Panc1 (cell line): ENCODE measurements around the gene NOTCH2. TPM values are rescaled to one million over a fixed set of nuclear protein-coding genes. Genes with fewer than 3 reads are reported as not detected.

ENCODE experiments used
- ATAC-seq: fragments of 200-7000 bp; cut with Tn5 transposase; 2 replicates; pipeline ENCODE4 v1.9.1; 2020; ENCODE audit warnings: mild to moderate bottlenecking, moderate library complexity
- BruUV-seq: library from RNA; stranded (reverse); fragments of 400-500 nt; replicated peaks from 2 replicates; lab custom pipeline; 2021; lab: Mats Ljungman, UMichigan
- CTCF ChIA-PET: fragments of 300-600 bp; sonication (Branson Sonifier 250); formaldehyde crosslinking; loops from one replicate; lab custom pipeline; 2022; ENCODE audit warnings: antibody characterized with exemption; lab: Charles Lee
- POLR2A ChIA-PET: fragments of 300-600 bp; sonication (Branson Sonifier 250); formaldehyde crosslinking; loops from one replicate; lab custom pipeline; 2022; ENCODE audit warnings: antibody characterized with exemption; lab: Charles Lee
- DNase-seq: peaks from one replicate; pipeline ENCODE4 v3.0.0-alpha.2; 2010; ENCODE audit warnings: low read depth, low spot score
- H3K27ac ChIP-seq: 2 replicates; pipeline ENCODE4 v1.5.1; 2011; ENCODE audit warnings: mild to moderate bottlenecking, low read length, inconsistent platforms
- H3K27me3 ChIP-seq: fragments of 200-500 bp; sonication (Bioruptor generic); 2 replicates; pipeline ENCODE4 v1.6.0; 2014; ENCODE audit warnings: low read length, inconsistent platforms; ENCODE audit not compliant: control insufficient read depth, insufficient read depth
- H3K36me3 ChIP-seq: fragments of 200-500 bp; sonication (Bioruptor generic); 2 replicates; pipeline ENCODE4 v1.5.1; 2014; ENCODE audit warnings: inconsistent platforms, mild to moderate bottlenecking, low read length, moderate library complexity; ENCODE audit not compliant: control insufficient read depth, insufficient read depth
- H3K4me1 ChIP-seq: 2 replicates; pipeline ENCODE4 v1.5.1; 2011; ENCODE audit warnings: inconsistent platforms, mild to moderate bottlenecking, low read length, moderate library complexity; ENCODE audit not compliant: control insufficient read depth, insufficient read depth
- H3K4me3 ChIP-seq, 2 experiments: 2 replicates each; pipeline ENCODE4 v1.5.1; 2011 to 2012; ENCODE audit warnings: low read depth in 2 of 2, low read length in 2 of 2, mild to moderate bottlenecking in 2 of 2, inconsistent platforms in 1 of 2, moderate library complexity in 1 of 2
- H3K9me3 ChIP-seq: fragments of 200-500 bp; sonication (Bioruptor generic); 2 replicates; pipeline ENCODE4 v1.5.1; 2014; ENCODE audit warnings: low read depth, mild to moderate bottlenecking, inconsistent platforms, low read length, moderate library complexity; ENCODE audit not compliant: control insufficient read depth, insufficient read depth
- CTCF ChIP-seq: fragments of 450-650 bp; IDR thresholded peaks from 2 replicates; pipeline ENCODE4 v1.5.1; 2017; ENCODE audit warnings: mild to moderate bottlenecking
- POLR2AphosphoS5 ChIP-seq: IDR thresholded peaks from 2 replicates; pipeline ENCODE4 v1.6.1; 2012; ENCODE audit warnings: mild to moderate bottlenecking, low read depth, low read length, moderate library complexity
- SIN3A ChIP-seq: IDR thresholded peaks from 2 replicates; pipeline ENCODE4 v1.6.1; 2012; ENCODE audit warnings: low read depth, mild to moderate bottlenecking, low read length, moderate library complexity, borderline replicate concordance; ENCODE audit not compliant: insufficient read depth
- TCF7L2 ChIP-seq: IDR thresholded peaks from 2 replicates; pipeline ENCODE4 v1.6.1; 2011; ENCODE audit warnings: mild to moderate bottlenecking, low read depth, low read length, inconsistent platforms
- in situ Hi-C: cut with HindIII; loops from 2 replicates; pipeline ENCODE4 v1.10.0; 2016; ENCODE audit warnings: low sequenced_read_pairs, low pct_unique_long_range_greater_than_20kb
- intact Hi-C: fragments of 100-400 bp; cut with micrococcal nuclease; formaldehyde crosslinking; loops from one replicate; pipeline ENCODE4 v1.10.0; 2022; ENCODE audit not compliant: unreplicated experiment
- total RNA-seq: library from RNA; stranded (reverse); gene quantifications from one replicate; pipeline ENCODE4 v1.2.1, GENCODE V29; 2021; ENCODE audit not compliant: unreplicated experiment
- TF ChIP-seq, protein P1 (sequence below), 2 experiments: IDR thresholded peaks; 2 replicates each; pipeline ENCODE4 v1.6.1; 2011 to 2012; ENCODE audit warnings: low read depth in 2 of 2, control low read depth in 1 of 2, low read length in 1 of 2, mild to moderate bottlenecking in 1 of 2, moderate library complexity in 1 of 2; ENCODE audit not compliant: insufficient read depth in 1 of 2

NOTCH2 gene
- total RNA-seq, 1 experiment from 2014 or later: 191 TPM

DNA sequence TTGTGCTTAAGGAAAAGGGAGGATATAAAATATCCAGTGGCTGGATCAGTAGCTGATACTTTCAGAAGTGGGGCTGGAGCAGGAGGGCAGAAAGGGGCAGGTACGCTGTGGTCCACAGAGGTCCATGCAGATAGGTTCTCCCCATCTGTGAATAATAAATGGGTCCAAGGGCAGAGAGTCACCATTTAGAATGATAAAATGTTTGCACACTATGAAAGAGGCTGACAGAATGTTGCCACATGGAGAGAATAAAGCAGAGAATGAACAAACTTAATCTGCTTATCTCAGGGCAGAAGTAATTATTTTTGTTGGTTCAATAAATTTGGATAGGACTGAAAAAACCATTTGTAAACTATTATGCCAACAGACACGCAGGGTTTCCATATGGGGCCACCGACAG, 156.5 kb downstream of the NOTCH2 start:
- ChIA-PET CTCF (no interaction called here), POLR2A (no interaction called here)
- BruUV-seq: no TSS peak
- Histone ChIP-seq H3K9me3 (no peaks in the 10 kb centered on the region), H3K4me1 (no peaks in the 10 kb centered on the region), H3K36me3 (peaks cover 29% of the 10 kb centered on the region), H3K27me3 (no peaks in the 10 kb centered on the region), H3K27ac (no peak overlapping the region), H3K4me3 (no peak overlapping the region)
- DNase-seq (no peak), ATAC-seq (no peak)
- intact Hi-C loops (no loop called here), in situ Hi-C loops (no loop called here)
- TF ChIP-seq CTCF (no peak), POLR2AphosphoS5 (no peak)
- TF ChIP-seq, protein P1, sequence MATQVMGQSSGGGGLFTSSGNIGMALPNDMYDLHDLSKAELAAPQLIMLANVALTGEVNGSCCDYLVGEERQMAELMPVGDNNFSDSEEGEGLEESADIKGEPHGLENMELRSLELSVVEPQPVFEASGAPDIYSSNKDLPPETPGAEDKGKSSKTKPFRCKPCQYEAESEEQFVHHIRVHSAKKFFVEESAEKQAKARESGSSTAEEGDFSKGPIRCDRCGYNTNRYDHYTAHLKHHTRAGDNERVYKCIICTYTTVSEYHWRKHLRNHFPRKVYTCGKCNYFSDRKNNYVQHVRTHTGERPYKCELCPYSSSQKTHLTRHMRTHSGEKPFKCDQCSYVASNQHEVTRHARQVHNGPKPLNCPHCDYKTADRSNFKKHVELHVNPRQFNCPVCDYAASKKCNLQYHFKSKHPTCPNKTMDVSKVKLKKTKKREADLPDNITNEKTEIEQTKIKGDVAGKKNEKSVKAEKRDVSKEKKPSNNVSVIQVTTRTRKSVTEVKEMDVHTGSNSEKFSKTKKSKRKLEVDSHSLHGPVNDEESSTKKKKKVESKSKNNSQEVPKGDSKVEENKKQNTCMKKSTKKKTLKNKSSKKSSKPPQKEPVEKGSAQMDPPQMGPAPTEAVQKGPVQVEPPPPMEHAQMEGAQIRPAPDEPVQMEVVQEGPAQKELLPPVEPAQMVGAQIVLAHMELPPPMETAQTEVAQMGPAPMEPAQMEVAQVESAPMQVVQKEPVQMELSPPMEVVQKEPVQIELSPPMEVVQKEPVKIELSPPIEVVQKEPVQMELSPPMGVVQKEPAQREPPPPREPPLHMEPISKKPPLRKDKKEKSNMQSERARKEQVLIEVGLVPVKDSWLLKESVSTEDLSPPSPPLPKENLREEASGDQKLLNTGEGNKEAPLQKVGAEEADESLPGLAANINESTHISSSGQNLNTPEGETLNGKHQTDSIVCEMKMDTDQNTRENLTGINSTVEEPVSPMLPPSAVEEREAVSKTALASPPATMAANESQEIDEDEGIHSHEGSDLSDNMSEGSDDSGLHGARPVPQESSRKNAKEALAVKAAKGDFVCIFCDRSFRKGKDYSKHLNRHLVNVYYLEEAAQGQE (IDR thresholded peaks at IDR 0.05; ENCODE audit: insufficient read depth in 1 of 2, low read depth in 2 of 2, low read length in 1 of 2): no peak

DNA sequence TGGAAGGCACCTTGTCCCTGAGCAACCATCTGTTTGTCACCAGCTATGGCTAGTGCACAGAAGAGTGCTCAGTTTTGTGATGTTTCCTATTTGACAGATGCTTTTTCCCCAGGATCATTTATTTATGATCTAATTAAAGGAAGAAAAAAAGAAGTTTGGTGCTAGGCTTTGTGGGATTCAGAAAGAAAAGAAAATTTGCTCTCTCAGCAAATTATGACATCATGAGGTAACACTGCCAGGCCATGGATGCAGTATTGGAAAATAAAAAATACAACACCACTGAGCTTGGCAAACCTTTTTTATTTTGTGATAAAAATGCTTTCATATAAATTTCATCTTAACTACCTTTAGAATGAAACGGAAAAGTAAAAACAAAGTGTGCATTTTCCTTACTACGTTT, 157.7 kb downstream of the NOTCH2 start:
- POLR2A ChIA-PET: no interaction called here
- no peak overlapping the region for H3K4me3 ChIP-seq
- no peak for DNase-seq
- CTCF ChIA-PET: no interaction called here
- BruUV-seq: no TSS peak
- H3K9me3 ChIP-seq: no peaks in the 10 kb centered on the region
- no peaks in the 10 kb centered on the region for H3K4me1 ChIP-seq
- ATAC-seq: no peak
- H3K27ac ChIP-seq: no peak overlapping the region
- H3K36me3 ChIP-seq: peaks cover 20% of the 10 kb centered on the region
- TF ChIP-seq SIN3A (no peak), POLR2AphosphoS5 (no peak), CTCF (no peak), TCF7L2 (no peak)
- TF ChIP-seq, protein P1 (IDR thresholded peaks at IDR 0.05; ENCODE audit: insufficient read depth in 1 of 2, low read depth in 2 of 2, low read length in 1 of 2): no peak
- in situ Hi-C loops (no loop called here), intact Hi-C loops (no loop called here)
- no peaks in the 10 kb centered on the region for H3K27me3 ChIP-seq
